ENCODE results near the gene LZTR1. TPM values are rescaled to one million over a fixed set of nuclear protein-coding genes. Genes with fewer than 3 reads are reported as not detected.

LZTR1 gene
- total RNA-seq, 1 experiment from 2014 or later: 41.0 TPM

- Histone ChIP-seq H2AFZ (ENCODE audit: low read length) (no peak overlapping the region), H3K36me3 (ENCODE audit: low read depth, low read length) (no peaks in the 10 kb centered on the region), H3K4me3 (ENCODE audit: low read length) (no peak overlapping the region), H3K4me2 (ENCODE audit: low read length) (no peak overlapping the region), H3K27me3 (ENCODE audit: low read length) (no peaks in the 10 kb centered on the region), H3K9ac (ENCODE audit: low read length) (no peak overlapping the region), H4K20me1 (ENCODE audit: low read length) (no peaks in the 10 kb centered on the region), H3K9me3 (ENCODE audit: low read length) (no peaks in the 10 kb centered on the region), H3K9me2 (replicated peaks; ENCODE audit: low read length) (no peaks in the 10 kb centered on the region), H3K27ac (ENCODE audit: low read length) (no peak overlapping the region), H3K79me2 (ENCODE audit: low read length) (no peaks in the 10 kb centered on the region), H3K4me1 (ENCODE audit: insufficient read depth, low read length) (no peaks in the 10 kb centered on the region), H3F3A (ENCODE audit: low read length, unreplicated experiment) (no peaks in the 10 kb centered on the region)
- intact Hi-C loops (cut with micrococcal nuclease): no loop called here
- ChIA-PET CTCF (no interaction called here), POLR2A (ENCODE audit: unreplicated experiment) (no interaction called here)
- DNase-seq (no peak), ATAC-seq (no peak)
- BruUV-seq (replicated peaks): no TSS peak
- TF ChIP-seq EZH2 (IDR thresholded peaks at IDR 0.05; ENCODE audit: low read length, unreplicated experiment): no peak
- TF ChIP-seq CTCF (conservative IDR thresholded peaks at IDR 0.05; ENCODE audit: low read depth, low read length): no peak
- TF ChIP-seq EZH2phosphoT487 (IDR thresholded peaks at IDR 0.05; ENCODE audit: borderline replicate concordance, low read length): no peak
Measured at GRCh38 chr22:21025266-21025665, 43.2 kb downstream of the LZTR1 start.

GRCh38 chr22:21025763-21026755 lies 44.0 kb downstream of the LZTR1 start:
- ChIA-PET POLR2A (ENCODE audit: unreplicated experiment) (no interaction called here), CTCF (no interaction called here)
- H3K36me3 ChIP-seq (ENCODE audit: low read depth, low read length): no peaks in the 10 kb centered on the region
- H4K20me1 ChIP-seq (ENCODE audit: low read length): no peaks in the 10 kb centered on the region
- H3K9me2 ChIP-seq (replicated peaks; ENCODE audit: low read length): no peaks in the 10 kb centered on the region
- no peak overlapping the region for H3K4me2 ChIP-seq (ENCODE audit: low read length)
- no peak overlapping the region for H2AFZ ChIP-seq (ENCODE audit: low read length)
- no TSS peak for BruUV-seq (replicated peaks)
- H3K4me3 ChIP-seq (ENCODE audit: low read length): no peak overlapping the region
- intact Hi-C loops (cut with micrococcal nuclease): no loop called here
- no peaks in the 10 kb centered on the region for H3K79me2 ChIP-seq (ENCODE audit: low read length)
- H3F3A ChIP-seq (ENCODE audit: low read length, unreplicated experiment): no peaks in the 10 kb centered on the region
- H3K4me1 ChIP-seq (ENCODE audit: insufficient read depth, low read length): no peaks in the 10 kb centered on the region
- ATAC-seq: no peak
- no peak overlapping the region for H3K9ac ChIP-seq (ENCODE audit: low read length)
- no peak overlapping the region for H3K27ac ChIP-seq (ENCODE audit: low read length)
- H3K9me3 ChIP-seq (ENCODE audit: low read length): no peaks in the 10 kb centered on the region
- DNase-seq: no peak
- no peaks in the 10 kb centered on the region for H3K27me3 ChIP-seq (ENCODE audit: low read length)
- TF ChIP-seq EZH2phosphoT487 (IDR thresholded peaks at IDR 0.05; ENCODE audit: borderline replicate concordance, low read length) (no peak), CTCF (conservative IDR thresholded peaks at IDR 0.05; ENCODE audit: low read depth, low read length) (no peak), EZH2 (IDR thresholded peaks at IDR 0.05; ENCODE audit: low read length, unreplicated experiment) (no peak)

Data from PC-3 (cell line).